ENCODE results near the gene PRKN.

Gene PRKN

DNA sequence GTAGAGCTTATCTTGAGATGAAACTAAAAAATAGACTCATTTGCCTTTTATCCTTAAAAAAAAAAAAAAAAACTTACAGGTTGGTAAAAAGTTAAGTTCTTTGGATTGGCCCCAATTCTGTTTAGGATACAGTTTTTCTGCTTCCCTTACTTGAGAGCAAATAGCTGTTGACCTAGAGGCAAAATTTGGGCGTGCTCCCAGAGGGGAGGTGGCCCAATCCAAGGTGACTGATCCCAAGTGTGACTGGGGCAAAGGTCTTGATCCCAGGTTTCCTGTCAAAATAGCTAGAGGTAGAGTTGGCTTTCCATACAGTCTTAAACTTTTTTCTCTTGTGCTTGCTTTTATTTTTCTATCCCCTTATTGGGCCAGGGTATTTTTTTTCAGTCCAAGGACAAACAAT is 1089.9 kb downstream of the PRKN start:
- TF ChIP-seq GATA3 (IDR thresholded peaks at IDR 0.05; ENCODE audit: low read depth, low read length) = no peak
- TF ChIP-seq GATA2 (IDR thresholded peaks at IDR 0.05; ENCODE audit: low read depth, low read length) = no peak

DNA sequence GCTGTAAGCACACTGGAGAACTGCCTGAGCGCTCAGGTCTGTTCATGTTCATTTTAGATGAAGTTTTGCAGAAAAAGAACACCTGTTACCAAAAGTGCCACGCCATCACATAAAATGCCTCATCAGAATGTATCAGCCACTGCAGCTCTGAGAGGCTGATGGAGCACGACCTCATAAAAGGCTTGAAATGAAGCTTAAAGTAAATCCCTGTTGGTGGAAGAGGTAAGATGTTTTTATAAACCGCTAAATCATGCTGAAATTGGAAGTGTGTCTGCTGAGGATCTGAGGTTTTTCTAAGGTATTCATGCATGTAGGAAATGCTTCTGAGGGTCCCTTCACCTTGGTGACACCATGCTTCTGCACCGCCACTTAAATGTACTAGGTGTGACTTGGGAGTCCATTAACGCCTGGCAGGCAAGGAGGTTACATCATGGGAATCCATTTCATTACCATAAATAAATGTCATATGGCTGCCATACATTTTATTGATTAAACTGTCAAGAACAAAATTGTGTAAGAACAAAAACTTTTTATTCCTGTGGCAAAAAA is 1090.6 kb downstream of the PRKN start:
- TF ChIP-seq GATA3 (IDR thresholded peaks at IDR 0.05; ENCODE audit: low read depth, low read length) (no peak), GATA2 (IDR thresholded peaks at IDR 0.05; ENCODE audit: low read depth, low read length) (no peak)

DNA sequence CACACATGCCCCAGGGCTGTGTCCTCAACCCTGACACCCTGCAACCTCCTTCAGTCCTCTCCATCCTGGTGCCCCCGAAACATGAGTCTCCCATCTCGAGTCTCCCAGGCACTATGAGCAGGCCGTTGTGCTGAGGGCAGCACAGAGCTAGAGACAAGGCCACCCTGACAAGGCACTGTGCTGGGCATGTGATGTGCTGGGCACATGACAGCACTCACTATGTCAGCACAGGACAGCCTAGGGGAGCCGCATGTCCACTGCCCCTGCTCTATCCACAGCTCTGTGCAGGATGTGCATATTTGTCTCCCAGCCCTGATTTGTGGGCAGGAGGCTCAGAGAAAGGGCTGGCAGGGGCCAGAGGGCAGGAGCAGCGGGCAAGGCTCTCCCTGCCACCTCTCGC is 1091.6 kb downstream of the PRKN start:
- TF ChIP-seq GATA2 (IDR thresholded peaks at IDR 0.05; ENCODE audit: low read depth, low read length) = no peak

DNA sequence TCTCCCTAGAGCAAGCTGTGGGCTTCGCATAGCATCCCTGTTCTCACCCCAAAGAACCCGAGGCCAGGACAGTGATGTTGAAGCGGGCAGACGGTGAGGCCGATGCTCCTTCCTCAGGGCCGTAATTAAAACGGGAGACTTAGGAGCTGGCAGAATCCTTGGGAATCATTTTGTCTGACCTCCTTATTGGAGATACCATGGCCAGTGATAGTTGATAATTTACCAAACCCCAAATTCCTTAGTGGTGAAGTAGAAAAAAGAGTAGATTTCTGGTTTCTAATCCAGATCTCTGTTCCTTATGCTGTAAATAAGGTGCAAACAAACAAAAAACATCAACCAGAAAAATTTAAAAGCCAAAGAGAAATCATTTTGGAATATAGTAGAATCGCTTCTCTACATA is 1092.7 kb downstream of the PRKN start:
- no peak for TF ChIP-seq GATA3 (IDR thresholded peaks at IDR 0.05; ENCODE audit: low read depth, low read length)
- no peak for TF ChIP-seq GATA2 (IDR thresholded peaks at IDR 0.05; ENCODE audit: low read depth, low read length)

DNA sequence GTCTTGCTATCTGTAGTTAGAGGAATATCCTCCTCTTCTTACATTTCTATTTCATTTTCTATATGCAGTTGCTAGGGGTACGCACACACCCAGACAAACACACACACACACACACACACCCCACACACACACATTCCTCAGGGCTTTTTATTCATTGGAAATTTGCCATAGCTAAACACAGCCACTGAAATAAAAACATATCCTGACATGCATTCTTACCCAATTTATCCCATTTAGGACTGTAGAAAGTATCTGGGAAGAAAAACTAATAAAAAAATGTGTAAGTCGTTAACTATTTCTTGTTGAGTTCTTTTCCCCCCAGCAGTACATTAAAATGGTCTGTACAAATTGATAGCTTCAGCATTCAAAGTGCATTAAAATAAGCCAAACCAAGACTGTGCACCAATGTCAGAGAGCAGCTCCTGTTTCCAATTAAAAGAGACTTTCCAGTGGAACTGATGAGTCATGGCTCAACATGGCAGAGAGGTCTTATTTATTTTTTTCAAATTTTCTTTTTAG is 1095.8 kb downstream of the PRKN start:
- TF ChIP-seq GATA3 (IDR thresholded peaks at IDR 0.05; ENCODE audit: low read depth, low read length) = no peak
- TF ChIP-seq GATA2 (IDR thresholded peaks at IDR 0.05; ENCODE audit: low read depth, low read length) = no peak

DNA sequence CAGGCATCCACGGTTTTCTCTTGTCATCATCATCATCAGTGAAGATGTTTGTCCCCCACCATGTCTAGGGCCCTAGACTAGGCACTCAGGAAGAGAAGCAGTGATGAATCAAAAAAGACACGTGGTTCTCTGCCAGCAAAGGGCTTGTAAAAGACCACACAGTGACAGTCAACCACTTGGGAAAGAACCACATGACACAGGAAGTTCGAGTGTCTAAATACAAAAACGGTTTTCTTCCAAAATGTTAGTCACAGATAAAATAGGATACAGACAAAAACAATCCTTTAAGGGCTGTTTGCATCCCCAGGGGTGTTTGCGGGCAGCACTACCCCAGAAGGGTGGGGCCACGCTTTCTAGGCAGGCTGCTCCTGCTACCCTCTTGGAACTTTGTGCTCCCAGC is 1096.9 kb downstream of the PRKN start:
- TF ChIP-seq GATA2 (IDR thresholded peaks at IDR 0.05; ENCODE audit: low read depth, low read length) (no peak), GATA3 (IDR thresholded peaks at IDR 0.05; ENCODE audit: low read depth, low read length) (no peak)

DNA sequence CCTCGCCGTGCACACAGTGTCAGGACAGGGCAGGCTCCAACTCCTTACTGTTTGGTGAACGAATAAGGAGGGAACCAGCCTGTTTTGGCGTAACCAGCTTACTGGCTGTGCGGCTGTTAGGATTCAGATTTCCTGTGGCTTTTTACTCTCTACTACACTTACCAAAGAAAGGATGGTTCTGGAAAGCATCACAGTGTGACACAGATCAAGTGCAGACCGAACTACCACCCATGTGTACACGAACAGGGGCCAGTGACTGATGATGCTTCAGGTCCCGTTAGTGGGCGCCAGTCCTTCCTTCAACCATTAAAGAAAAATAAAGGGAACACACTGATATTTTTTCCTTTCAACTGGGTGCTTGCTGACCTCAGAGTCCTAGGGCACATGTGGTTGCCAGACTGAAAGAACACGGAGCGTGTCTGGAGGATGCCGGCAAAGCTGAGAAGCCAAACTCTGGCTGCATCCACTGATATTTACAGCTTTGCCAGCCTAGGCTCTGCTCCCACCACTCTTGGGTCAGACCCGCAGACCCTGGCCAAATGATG is 1101.4 kb downstream of the PRKN start:
- TF ChIP-seq GATA2 (IDR thresholded peaks at IDR 0.05; ENCODE audit: low read depth, low read length) = no peak
- TF ChIP-seq GATA3 (IDR thresholded peaks at IDR 0.05; ENCODE audit: low read depth, low read length) = no peak

DNA sequence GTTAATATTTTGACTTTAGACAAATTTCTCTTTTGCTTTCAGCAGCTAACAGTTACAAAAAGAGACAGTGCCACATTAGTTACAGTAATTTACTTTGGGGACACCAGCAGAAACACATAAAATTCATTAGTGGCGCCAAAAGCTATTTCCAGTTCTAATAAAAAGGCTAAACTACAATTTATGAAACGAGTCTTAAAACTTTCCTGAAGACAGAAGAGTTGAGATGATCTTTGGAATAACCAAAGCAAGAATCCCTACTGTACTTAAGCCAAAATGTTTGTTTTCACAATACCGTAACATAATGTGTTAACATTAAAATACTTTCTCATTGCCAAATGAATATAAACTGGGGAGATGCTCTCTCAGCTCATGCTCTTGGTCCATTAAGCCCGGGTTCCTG is 1103.5 kb downstream of the PRKN start:
- TF ChIP-seq GATA3 (IDR thresholded peaks at IDR 0.05; ENCODE audit: low read depth, low read length) (no peak), GATA2 (IDR thresholded peaks at IDR 0.05; ENCODE audit: low read depth, low read length) (no peak)

DNA sequence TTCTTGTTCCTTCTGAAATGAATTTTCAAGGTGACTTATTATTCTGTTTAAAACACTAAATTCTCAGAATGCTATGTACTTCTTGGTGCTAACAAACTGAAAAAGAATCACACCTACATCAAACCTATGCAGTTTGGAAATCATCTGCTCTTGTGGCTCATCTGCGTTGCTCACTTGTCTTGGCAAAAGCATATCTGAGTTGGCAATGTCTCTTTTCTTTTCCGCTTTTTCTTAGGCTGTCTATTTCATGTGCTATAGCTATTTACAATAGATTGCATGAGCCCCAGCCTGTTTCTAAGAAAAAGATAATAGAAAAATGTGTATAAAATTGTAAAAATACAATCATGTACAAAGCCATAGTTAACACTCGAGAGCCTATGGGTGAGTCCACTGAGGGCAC is 1104.8 kb downstream of the PRKN start:
- no peak for TF ChIP-seq GATA3 (IDR thresholded peaks at IDR 0.05; ENCODE audit: low read depth, low read length)
- TF ChIP-seq GATA2 (IDR thresholded peaks at IDR 0.05; ENCODE audit: low read depth, low read length) = no peak

DNA sequence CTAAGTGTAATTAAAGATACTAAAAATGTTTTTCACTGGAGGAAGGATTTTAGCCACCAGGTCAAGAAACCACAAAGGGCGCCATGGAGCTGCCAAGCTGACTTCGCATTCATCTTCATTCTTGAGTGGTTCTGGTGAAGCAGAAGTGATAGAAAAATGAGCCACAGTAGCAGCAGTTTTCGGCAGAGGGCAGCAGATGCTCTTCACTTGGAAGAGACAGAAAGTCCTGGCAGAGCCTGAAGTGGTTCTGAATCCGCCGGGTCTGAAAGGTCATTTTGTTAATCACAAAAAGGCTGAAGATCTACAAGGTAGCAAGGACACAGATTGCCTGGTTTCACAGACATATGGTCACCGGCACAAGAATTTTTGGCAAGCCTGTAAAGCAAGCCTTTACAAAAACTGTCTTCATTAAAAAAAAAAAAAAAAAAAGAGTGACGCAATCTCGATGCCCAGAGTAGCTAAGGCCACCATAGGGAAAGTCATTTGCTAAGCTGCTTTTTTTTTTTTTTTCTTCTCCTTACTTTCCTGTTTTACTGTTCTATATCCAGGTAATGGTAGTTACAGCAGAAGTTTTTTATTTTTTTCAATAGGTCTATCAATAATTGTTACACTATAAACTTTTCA is 1108.6 kb downstream of the PRKN start:
- no peak for TF ChIP-seq GATA2 (IDR thresholded peaks at IDR 0.05; ENCODE audit: low read depth, low read length)
- no peak for TF ChIP-seq GATA3 (IDR thresholded peaks at IDR 0.05; ENCODE audit: low read depth, low read length)

DNA sequence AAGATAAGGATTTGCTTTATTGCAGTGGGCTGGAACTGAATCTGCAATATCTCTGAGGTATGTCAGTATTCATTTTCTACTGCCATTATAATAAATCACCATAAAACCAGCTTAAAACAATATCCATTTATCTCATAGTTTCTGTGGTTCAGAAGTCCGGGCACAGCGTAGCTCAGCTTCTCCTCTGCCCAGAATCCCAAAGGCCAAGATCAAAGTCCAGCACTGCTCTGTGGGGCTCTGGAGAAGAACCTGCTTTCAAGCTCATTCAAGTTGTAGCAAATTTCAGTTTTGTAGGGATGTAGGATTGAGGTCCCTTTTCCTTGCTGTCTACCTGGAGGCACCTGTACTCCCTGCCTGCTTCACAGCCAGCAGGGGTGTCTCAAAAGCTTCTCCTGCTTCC is 1113.9 kb downstream of the PRKN start:
- TF ChIP-seq GATA2 (IDR thresholded peaks at IDR 0.05; ENCODE audit: low read depth, low read length) (no peak), GATA3 (IDR thresholded peaks at IDR 0.05; ENCODE audit: low read depth, low read length) (no peak)

DNA sequence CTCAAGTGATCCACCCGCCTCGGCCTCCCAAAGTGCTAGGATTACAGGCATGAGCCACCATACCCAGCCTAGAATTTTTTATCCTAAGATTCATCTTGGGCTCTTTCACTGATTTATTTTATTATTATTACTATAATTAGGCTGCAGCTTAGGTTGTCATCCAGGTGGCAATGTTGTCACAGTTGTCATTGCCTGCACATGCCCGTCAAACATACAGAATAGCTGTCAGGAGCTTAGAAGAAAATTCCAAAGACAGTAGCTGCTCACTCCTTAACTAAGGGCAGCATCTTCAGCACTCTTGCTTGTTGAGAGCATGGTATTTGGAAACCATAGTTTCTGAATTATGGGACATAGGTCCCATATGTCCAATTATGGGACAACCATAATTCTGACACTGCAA is 1118.8 kb downstream of the PRKN start:
- TF ChIP-seq GATA3 (IDR thresholded peaks at IDR 0.05; ENCODE audit: low read depth, low read length) = no peak
- no peak for TF ChIP-seq GATA2 (IDR thresholded peaks at IDR 0.05; ENCODE audit: low read depth, low read length)

DNA sequence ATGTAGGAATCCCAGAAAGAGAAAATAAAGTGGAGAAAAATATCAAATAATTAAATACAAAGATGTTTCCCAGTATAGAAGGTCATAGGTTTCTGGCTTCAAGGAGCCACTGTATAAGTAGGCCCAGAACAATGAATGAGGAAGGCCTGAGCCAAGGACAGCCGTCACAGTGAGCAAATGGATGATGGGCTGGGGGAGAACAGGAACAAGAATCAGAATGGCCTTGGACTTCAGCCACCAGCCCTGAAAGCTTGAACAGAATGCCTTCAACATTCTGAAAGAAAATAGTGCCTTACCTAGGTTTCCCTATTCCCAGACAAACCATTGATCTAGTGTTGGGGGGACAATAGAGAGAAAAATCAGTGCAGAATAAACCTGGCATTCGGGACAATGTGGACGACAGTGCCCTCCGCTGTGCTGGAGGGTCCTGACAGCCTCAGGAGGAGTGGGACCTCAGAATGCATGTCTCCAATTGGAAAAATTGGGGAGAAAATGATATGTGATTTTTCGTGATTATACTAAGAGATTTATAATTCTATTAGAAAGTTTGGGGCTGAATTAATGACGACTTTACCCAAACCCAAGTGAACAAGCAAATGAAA is 1119.8 kb downstream of the PRKN start:
- TF ChIP-seq GATA2 (IDR thresholded peaks at IDR 0.05; ENCODE audit: low read depth, low read length) (no peak), GATA3 (IDR thresholded peaks at IDR 0.05; ENCODE audit: low read depth, low read length) (no peak)

DNA sequence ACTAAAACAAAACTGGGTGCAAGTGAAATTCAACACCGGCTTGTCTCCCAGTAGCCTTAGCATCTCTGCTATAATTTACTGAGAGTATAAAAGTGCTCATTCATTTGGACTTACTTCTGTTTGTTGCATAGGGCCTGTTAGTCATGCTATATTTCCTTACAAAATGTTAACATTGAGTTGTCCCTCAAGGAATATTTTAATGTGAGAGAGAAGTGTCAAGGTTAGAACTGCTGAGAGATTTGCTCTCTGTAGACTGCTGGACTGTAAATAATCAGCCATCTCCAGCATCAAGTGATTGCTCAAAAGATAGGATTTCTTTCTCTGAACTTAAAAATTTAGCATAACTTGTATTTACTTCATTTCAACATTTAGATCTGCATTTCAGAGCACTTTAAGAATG is 1125.2 kb downstream of the PRKN start:
- TF ChIP-seq GATA2 (IDR thresholded peaks at IDR 0.05; ENCODE audit: low read depth, low read length) = no peak
- no peak for TF ChIP-seq GATA3 (IDR thresholded peaks at IDR 0.05; ENCODE audit: low read depth, low read length)

DNA sequence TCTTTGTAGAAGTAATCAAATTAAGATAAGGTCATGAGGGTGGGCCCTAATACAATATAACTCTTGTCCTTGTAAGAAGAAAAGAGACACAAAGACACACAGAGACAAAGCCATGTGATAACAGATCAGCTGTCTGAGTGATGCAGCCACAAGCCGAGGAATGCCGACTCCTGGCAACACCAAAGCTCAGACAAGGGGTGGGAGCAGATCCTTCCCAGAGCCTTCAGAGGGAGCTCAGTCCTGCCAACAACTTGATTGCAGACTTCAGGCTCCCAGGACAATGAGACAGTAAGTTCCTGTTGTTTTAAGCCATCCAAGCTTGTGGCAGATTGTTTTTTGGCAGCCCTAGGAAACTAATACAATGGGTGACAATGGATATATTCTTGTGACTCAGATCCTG is 1128.7 kb downstream of the PRKN start:
- no peak for TF ChIP-seq GATA3 (IDR thresholded peaks at IDR 0.05; ENCODE audit: low read depth, low read length)
- no peak for TF ChIP-seq GATA2 (IDR thresholded peaks at IDR 0.05; ENCODE audit: low read depth, low read length)
